HG03064 (cell line): ENCODE results near the gene MEA1.
"Not testable (repeated sequence)": the region's sequence is repeated elsewhere in the genome, so short reads cannot be mapped to it uniquely, and the experiment has no call there.

Experiments
- ATAC-seq: cut with Tn5 transposase; IDR thresholded peaks from one replicate; pipeline ENCODE4 v1.9.1; 2021; ENCODE audit warnings: low read depth; ENCODE audit not compliant: unreplicated experiment

The MEA1 gene

GRCh38 chr6:43013843-43014433 is at the start of gene MEA1, which contains the start of gene KLHDC3:
MEA1 (minus strand) TSS chr6:43013946; CDS start chr6:43013813, 133 bp downstream.
KLHDC3 (plus strand) TSS chr6:43014249; CDS start chr6:43017193, 2,944 bp downstream.
- ATAC-seq: peak; percentile 89

DNA sequence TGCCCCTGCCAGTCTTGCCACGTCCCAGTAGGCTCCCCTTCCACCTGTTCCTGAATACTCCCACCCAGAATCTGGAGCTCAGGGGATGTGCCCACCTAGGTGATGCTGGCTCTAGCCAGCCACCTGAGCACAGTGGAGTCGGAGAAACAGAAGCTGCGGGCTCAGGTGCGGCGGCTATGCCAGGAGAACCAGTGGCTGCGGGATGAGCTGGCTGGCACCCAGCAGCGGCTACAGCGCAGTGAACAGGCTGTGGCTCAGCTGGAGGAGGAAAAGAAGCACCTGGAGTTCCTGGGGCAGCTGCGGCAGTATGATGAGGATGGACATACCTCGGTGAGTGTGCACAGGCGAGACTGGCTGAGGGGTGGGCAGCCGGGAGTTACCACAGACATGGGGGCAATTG is 49.1 kb upstream of the MEA1 start:
- no peak for ATAC-seq

GRCh38 chr6:43061861-43062260 is 48.1 kb upstream of the MEA1 start:
- no peak for ATAC-seq

GRCh38 chr6:43060755-43061633 is 47.2 kb upstream of the MEA1 start:
- no peak for ATAC-seq

GRCh38 chr6:43060034-43060754 is 46.4 kb upstream of the MEA1 start:
- ATAC-seq: no peak

DNA sequence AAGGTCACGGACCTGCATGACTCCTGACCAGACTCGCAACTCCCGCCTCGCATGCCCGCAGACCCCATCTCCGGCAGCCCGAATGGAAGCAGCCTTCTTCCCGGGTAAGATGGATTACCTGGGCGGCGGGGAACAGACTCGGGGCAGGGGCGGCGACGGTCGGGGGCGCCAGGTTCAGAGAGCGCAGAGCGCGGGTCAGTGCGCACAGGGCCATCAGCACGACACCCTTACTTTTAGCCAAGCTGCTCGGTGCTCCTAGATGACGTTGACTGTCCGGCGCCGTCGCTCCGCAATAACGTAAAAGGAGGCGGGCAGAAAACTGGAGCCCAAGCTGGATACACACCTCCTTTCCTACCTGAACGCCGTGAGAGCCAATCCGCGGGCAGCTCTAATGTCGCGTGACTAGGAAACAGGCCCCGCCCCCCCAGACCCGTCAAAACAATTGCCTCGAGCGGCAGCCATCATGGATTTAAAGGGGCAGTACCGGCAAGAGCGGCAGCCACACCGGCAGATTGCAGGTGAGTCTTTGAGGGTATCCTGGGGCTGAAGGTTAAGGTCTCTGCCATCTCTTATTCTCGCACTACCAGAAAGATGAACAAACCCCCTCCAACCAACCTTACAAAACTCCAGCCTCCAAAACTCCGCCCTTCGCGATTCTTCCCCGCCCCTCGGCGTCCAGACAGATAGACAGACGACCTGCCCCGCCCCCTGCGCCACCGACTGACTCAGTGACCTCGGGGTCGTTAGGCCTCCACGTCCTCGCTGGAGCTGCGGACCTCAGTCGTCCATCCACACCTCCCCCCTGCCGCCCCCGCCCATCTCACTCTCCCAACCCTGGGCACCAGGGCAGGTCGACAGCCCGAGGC is 45.7 kb upstream of the MEA1 start, which contains the start of the genes KLC4 and MRPL2:
Gene KLC4, plus strand, starts transcription at position 464 of the 866 bp plus-strand sequence. CDS start 1,705 bp downstream, outside the sequence.
Gene MRPL2, minus strand, starts transcription at position 267 of the 866 bp plus-strand sequence. Its CDS starts 53 bp downstream, at position 214.
- peak; percentile 85 for ATAC-seq

- ATAC-seq: no peak
These were observed 44.8 kb upstream of the MEA1 start for GRCh38 chr6:43058531-43058930.

DNA sequence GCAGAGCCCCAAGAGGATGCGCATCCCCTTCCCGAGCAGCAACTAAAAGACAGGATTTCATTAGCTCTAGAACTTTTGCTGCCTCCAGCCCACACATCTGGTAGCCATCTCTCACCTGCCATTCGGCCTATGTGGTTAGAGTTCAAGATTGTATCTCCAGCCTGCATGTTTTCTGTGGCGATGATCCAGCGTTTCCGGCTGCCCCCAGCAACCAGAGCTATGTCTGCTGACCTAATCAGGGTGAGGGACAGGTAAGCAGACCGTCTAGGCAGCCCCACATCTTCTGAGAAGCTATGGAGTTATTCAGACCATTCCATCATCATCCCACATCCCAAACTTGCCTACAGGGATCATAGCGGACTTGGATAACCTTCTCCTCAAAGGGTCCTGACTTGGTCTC is 42.2 kb upstream of the MEA1 start:
- ATAC-seq: no peak

- ATAC-seq: no peak
These were observed 40.6 kb upstream of the MEA1 start for GRCh38 chr6:43054206-43054943.

DNA sequence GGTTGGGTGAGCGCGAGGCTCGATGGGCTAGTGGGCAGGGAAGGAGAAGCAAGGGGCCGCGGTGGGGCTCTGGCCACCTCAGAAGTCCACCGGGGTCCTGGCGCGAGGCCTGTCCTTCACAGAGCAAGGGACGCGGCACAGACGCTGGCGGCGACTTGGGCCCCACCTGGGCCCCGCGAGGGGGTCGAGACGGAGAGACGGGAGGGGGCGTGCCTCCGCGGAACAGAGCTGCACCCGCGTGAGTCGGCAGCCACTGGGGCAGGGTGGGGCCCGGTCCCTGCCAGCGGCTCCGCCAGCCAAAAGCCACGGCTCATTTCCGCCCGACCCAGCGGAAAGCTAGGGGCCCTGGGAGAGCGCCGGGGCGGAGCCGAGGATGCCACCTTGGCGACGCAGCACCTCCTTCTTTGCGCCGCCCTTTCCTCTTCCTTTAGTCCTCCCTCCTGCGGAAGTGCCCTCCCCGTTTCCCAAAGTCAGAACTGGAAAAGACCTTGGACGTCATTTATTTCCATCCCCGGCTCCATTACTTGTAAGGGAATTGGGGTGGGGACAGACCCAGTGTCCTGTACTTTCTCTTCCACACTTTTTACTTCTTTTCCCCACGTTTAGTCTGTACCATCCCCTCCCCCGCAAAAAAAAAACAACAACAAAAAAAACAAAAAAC is 39.9 kb upstream of the MEA1 start, which contains the start of gene CUL7:
Gene CUL7, minus strand, starts transcription at position 307 of the 661 bp plus-strand sequence. CDS start 1,063 bp downstream, outside the sequence.
- peak; percentile 61 for ATAC-seq

- peak; percentile 17 for ATAC-seq
These were observed 39.2 kb upstream of the MEA1 start for GRCh38 chr6:43052842-43053544.

- ATAC-seq: no peak
These were observed 38.6 kb upstream of the MEA1 start for GRCh38 chr6:43052225-43052841.

- no peak for ATAC-seq
These were observed 37.2 kb upstream of the MEA1 start for GRCh38 chr6:43050981-43051380.

GRCh38 chr6:43047998-43048397 is 34.3 kb upstream of the MEA1 start:
- ATAC-seq: no peak

DNA sequence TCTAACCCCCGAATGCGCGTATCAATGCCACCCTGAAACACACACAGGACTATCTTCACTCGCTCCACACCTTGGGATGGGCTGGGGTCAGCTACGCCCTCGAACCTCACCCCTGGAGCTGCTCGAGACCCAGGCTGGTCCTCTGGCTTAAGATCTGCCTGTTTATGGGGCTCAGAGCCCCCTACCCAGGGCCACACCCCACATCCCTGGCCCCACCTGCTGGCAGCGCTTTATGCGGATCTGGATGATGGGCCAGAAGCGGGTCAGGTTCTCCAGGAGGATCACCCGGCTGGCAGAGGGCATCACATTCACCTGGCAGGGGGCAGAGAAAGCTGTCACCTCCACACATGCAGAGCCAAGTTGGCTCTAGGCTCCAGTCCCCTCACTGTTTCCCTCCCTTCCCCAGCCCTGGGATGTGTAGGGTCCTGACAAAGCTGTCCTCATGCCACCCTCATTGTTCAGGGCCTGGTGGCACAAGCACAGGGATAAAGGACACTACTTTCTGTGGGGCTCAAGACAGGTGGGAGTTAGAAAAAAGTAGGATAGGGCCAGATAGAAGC is 31.7 kb upstream of the MEA1 start:
- ATAC-seq: no peak

- ATAC-seq: no peak
These were observed 29.6 kb upstream of the MEA1 start for GRCh38 chr6:43043310-43043709.

DNA sequence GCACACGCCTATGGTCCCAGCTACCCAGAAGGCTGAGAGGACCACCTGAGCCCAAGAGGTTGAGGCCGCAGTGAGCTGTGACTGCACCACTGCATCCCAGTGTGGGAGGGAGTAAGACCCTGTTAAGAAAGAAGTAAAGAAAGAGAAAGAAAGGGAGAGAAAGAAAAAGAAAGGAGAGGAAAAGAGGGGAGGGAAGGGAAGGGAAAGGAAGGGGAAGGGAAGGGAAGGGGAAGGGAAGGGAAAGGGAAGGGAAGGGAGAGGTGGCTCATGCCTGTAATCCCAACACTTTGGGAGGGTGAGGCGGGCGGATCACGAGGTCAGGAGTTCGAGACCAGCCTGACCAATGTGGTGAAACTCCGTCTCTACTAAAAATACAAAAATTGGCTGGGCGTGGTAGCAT is 27.7 kb upstream of the MEA1 start:
- ATAC-seq: not testable (repeated sequence)
